Activated naive CD8-positive, alpha-beta T cell treated with anti-CD3 and anti-CD28 coated beads, Interleukin-2, amount 50 U/mL, for 16 hours (primary cell): ENCODE results near the gene FAM118B.
"Not testable (repeated sequence)": the region's sequence is repeated elsewhere in the genome, so short reads cannot be mapped to it uniquely, and the experiment has no call there.

Experiments used
- DNase-seq: peaks from one replicate; pipeline ENCODE4 v3.0.0-alpha.2; 2020; ENCODE audit warnings: low read depth, low spot score

Gene FAM118B

GRCh38 chr11:126217491-126217890 lies 5.9 kb downstream of the FAM118B start:
- DNase-seq: no peak

DNA sequence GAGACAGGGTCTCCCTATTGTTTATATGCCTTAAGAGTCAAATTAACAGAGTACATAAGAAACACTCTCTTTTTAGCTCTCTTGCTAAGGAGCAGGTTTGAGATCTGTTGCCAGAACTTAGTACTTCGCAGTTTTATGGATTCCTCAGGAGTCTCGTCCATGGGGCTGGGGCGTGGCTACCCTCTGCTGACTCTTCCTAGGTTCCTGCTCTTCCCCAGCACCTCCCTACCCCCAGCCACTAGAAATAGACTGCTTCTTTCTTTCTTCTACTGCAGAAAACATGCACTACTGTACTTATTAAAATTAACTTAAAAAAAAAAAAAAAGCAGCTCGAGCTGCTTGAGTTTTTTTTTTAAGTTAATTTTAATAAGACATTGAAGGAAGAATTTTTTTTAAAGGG lies 8.0 kb downstream of the FAM118B start:
- no peak for DNase-seq

DNA sequence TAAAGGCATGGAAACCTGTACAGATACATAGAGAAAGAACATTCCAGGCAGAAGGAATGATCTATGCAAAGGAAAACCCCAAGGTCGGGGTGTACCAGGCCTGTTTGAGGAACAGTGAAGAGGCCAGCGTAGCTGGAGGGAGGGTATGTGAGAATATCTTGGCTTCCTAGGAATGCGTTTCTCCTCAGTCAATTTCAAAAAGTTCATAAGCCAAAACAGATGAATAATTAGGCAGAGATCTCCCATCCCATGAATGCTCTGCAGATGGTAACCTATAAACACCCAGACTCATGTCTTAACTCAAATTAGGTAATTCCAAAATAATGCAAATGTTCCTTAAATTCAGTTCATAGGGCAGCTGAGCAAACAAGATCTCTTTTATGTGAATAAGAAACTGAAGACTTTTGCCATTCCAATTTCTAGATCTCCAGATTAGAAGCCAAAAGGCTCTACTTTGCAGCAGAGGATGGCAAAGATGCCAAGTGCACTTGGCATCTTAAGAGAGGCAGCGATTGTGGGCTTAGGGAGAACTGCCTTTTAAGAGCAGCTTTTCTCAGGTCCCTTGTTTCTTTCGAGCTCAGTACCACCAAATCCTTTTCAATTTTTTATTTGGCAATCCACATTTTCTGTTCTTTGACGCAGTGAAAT lies 13.2 kb downstream of the FAM118B start:
- DNase-seq: no peak

GRCh38 chr11:126225295-126225665 lies 13.7 kb downstream of the FAM118B start:
- DNase-seq: no peak

GRCh38 chr11:126226334-126227084 lies 14.9 kb downstream of the FAM118B start:
- DNase-seq: no peak

DNA sequence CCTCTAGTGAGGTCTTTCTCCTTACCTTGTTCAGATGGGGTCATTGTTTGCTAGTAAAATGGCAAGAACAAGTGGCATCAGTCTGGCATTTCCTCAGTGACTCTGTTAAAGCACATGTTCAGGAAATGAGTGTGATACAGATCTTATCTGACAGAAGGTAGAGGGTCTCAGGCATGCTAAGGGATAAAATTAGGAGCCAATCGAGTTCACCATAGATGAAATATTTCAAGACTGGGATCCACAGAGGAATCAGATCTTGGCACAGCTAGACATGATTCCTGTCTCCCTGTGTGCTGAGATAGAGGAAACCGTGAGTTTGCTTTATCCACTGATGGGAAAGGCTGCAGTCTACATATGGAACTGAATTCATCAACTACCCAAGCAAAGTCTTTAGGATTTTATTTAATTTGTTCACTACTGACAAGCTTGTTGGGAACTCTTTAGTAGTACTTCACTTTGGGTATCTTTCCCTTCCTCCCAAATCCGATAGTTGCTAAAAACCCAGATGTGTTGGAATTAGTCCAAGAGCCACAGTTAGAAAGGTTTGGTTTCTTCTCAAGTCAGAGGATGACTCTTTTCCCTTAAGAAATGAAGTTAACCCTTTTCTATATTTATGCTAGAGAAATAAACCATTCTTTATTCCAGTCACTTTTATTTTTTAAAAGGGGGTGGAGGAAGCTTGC lies 18.4 kb downstream of the FAM118B start:
- DNase-seq: no peak

DNA sequence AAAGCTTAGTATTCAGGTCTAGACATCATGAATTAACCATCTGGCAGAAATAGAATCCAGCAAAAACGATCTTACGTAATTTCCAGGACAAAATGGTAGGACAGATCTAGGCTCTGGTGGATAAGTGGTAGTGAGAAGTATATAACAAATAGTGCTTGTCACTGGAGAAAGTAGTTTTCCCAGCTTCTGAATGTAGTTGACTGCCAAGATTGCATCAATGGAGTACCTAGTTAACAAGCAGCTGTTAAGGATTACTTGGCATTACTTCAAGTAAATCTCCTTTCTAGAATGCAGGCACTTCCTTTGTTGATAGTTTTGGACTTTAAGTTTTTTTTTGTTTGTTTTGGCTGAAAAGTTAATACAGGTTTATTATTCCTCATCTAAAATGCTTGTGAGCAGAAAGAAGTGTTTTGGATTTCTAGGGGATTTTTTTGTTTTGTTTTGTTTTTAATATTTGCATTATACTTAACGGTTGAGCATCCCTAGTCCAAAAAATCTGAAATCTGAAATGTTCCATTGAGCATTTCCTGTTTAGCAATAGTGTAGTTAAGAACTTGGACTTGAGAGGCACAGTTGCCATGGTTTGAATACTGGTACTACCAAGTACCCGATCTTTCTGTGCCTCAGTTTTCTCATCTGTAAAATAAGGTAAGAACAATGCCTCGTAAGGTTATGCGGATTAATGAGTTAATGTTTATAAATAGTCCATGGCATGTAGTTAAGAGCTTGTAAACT lies 20.3 kb downstream of the FAM118B start:
- DNase-seq: no peak

GRCh38 chr11:126232683-126233082 lies 21.1 kb downstream of the FAM118B start:
- no peak for DNase-seq

GRCh38 chr11:126233391-126233790 lies 21.8 kb downstream of the FAM118B start:
- no peak for DNase-seq

- no peak for DNase-seq
Observed at GRCh38 chr11:126246636-126247035, 35.1 kb downstream of the FAM118B start.

- no peak for DNase-seq
Observed at GRCh38 chr11:126253265-126253664, 41.7 kb downstream of the FAM118B start.

- DNase-seq: no peak
Observed at GRCh38 chr11:126254819-126255218, 43.2 kb downstream of the FAM118B start.

GRCh38 chr11:126255507-126255906 lies 43.9 kb downstream of the FAM118B start:
- not testable (repeated sequence) for DNase-seq

GRCh38 chr11:126256216-126256615 lies 44.6 kb downstream of the FAM118B start:
- no peak for DNase-seq

DNA sequence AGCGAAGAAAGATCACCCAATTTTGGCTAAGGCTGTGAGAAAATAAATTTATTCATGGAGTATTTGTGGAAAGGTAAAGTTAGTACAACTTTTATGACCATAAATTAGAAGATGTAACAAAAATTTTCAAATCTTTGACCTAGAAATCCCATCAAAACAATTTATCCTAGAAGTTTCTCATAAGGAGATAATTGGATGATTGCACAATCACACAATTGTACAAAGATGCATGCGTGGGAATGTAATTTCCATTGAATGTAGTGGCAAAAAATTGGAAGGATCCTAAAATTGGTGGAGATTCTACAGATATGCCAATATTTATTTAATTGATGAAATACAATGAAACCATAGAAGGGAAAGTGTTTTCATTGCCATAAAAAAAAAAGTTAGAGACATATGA lies 45.6 kb downstream of the FAM118B start:
- no peak for DNase-seq

GRCh38 chr11:126257764-126258163 lies 46.2 kb downstream of the FAM118B start:
- DNase-seq: no peak

- DNase-seq: no peak
Observed at GRCh38 chr11:126262216-126262615, 50.6 kb downstream of the FAM118B start.

GRCh38 chr11:126263489-126263888 lies 51.9 kb downstream of the FAM118B start:
- no peak for DNase-seq

GRCh38 chr11:126265811-126266210 lies 54.2 kb downstream of the FAM118B start:
- no peak for DNase-seq

DNA sequence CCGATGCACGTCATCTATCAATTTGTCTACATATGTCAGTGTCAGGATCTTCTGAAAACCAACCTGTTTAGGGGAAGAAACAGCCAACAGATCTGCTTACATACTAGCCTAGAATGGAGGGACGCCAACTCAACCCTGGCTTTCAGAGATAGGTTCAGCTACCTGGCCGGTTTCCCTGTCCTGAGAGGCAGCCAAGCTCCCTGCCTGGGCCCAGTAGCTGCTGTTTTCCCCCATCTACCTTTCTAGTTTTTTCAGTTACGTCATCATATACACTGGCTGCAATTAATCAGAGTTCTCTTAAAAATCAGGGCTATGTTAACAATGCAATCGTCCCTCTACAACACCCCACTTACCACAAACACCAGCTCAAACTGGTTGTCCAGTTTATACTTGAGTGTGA lies 56.1 kb downstream of the FAM118B start:
- DNase-seq: no peak

GRCh38 chr11:126268361-126268707 lies 56.8 kb downstream of the FAM118B start:
- DNase-seq: no peak
